ENCODE results near the gene DNAJC28. TPM values are rescaled to one million over a fixed set of nuclear protein-coding genes. Genes with fewer than 3 reads are reported as not detected.
A peak's percentile ranks its signal among the peaks of the same experiment; 100 is the strongest.

Gene DNAJC28
- polyA plus RNA-seq, 1 experiment, result 1.9 TPM

GRCh38 chr21:33496345-33496744, 4.8 kb upstream of the DNAJC28 start:
- no peak for DNase-seq (ENCODE audit: low read depth, low spot score)
- H3K27ac ChIP-seq (ENCODE audit: low read depth, low read length), result no peak overlapping the region
- CTCF ChIA-PET, result no interaction called here
- no peaks in the 10 kb centered on the region; the same call in 1 of the 2 replicates for H3K9me3 ChIP-seq (ENCODE audit: control insufficient read depth, insufficient read depth, low read length)
- POLR2A ChIA-PET, result no interaction called here
- no peak for TF ChIP-seq CTCF (IDR thresholded peaks at IDR 0.05; ENCODE audit: low read depth, low read length)
- H3K4me3 ChIP-seq (ENCODE audit: low read depth, low read length), result no peak overlapping the region
- H3K27me3 ChIP-seq (ENCODE audit: control insufficient read depth, insufficient read depth, low read length), result peaks cover 8% of the 10 kb centered on the region

- Histone ChIP-seq H3K9me3 (ENCODE audit: control insufficient read depth, insufficient read depth, low read length) (no peaks in the 10 kb centered on the region; the same call in 1 of the 2 replicates), H3K27ac (ENCODE audit: low read depth, low read length) (no peak overlapping the region), H3K27me3 (ENCODE audit: control insufficient read depth, insufficient read depth, low read length) (peaks cover 8% of the 10 kb centered on the region), H3K4me3 (ENCODE audit: low read depth, low read length) (no peak overlapping the region)
- CTCF ChIA-PET, result interaction anchor here (0.6 to 1.2 kb wide), 2 partner anchors 16 to 50 kb away, joined by 3 read pairs; partner anchors contain the start of gene TMEM50B
- DNase-seq (ENCODE audit: low read depth, low spot score), result no peak
- POLR2A ChIA-PET, result no interaction called here
- TF ChIP-seq CTCF (IDR thresholded peaks at IDR 0.05; ENCODE audit: low read depth, low read length), result no peak
These were observed 4.2 kb upstream of the DNAJC28 start for GRCh38 chr21:33495743-33496142.

GRCh38 chr21:33493756-33494155, 2.2 kb upstream of the DNAJC28 start:
- no peaks in the 10 kb centered on the region; the same call in 1 of the 2 replicates for H3K9me3 ChIP-seq (ENCODE audit: control insufficient read depth, insufficient read depth, low read length)
- no peak for DNase-seq (ENCODE audit: low read depth, low spot score)
- no peak overlapping the region for H3K4me3 ChIP-seq (ENCODE audit: low read depth, low read length)
- no peak for TF ChIP-seq CTCF (IDR thresholded peaks at IDR 0.05; ENCODE audit: low read depth, low read length)
- ChIA-PET POLR2A (interaction anchor here (0.6 kb wide), 1 partner anchor 40 kb away, joined by 8 read pairs; no protein-coding TSS in a partner anchor), CTCF (no interaction called here)
- H3K27me3 ChIP-seq (ENCODE audit: control insufficient read depth, insufficient read depth, low read length), result peaks cover 8% of the 10 kb centered on the region
- no peak overlapping the region for H3K27ac ChIP-seq (ENCODE audit: low read depth, low read length)

- Histone ChIP-seq H3K4me3 (ENCODE audit: low read depth, low read length) (no peak overlapping the region), H3K27ac (ENCODE audit: low read depth, low read length) (no peak overlapping the region), H3K27me3 (ENCODE audit: control insufficient read depth, insufficient read depth, low read length) (peaks cover 8% of the 10 kb centered on the region), H3K9me3 (ENCODE audit: control insufficient read depth, insufficient read depth, low read length) (no peaks in the 10 kb centered on the region; the same call in 1 of the 2 replicates)
- ChIA-PET CTCF (no interaction called here), POLR2A (interaction anchor here (0.6 kb wide), 1 partner anchor 13 kb away, joined by 3 read pairs; the partner anchor contains the start of gene TMEM50B)
- TF ChIP-seq CTCF (IDR thresholded peaks at IDR 0.05; ENCODE audit: low read depth, low read length), result no peak
- DNase-seq (ENCODE audit: low read depth, low spot score), result no peak
These were observed 1.1 kb upstream of the DNAJC28 start for GRCh38 chr21:33492571-33492970.

- TF ChIP-seq CTCF (IDR thresholded peaks at IDR 0.05; ENCODE audit: low read depth, low read length), result no peak
- Histone ChIP-seq H3K4me3 (ENCODE audit: low read depth, low read length) (peak overlapping the region; percentile 96), H3K27me3 (ENCODE audit: control insufficient read depth, insufficient read depth, low read length) (peaks cover 2% of the 10 kb centered on the region), H3K27ac (ENCODE audit: low read depth, low read length) (no peak overlapping the region), H3K9me3 (ENCODE audit: control insufficient read depth, insufficient read depth, low read length) (no peaks in the 10 kb centered on the region; the same call in 1 of the 2 replicates)
- ChIA-PET POLR2A (interaction anchor here (1.2 to 1.6 kb wide), 2 partner anchors 11 to 98 kb away, joined by 4 to 64 read pairs; partner anchors contain the start of genes DONSON and TMEM50B), CTCF (interaction anchor here (0.6 to 1.4 kb wide), 2 partner anchors 115 to 664 kb away, joined by 4 to 7 read pairs; no protein-coding TSS in a partner anchor)
- no peak for DNase-seq (ENCODE audit: low read depth, low spot score)
These were observed 534 bp downstream of the DNAJC28 start for GRCh38 chr21:33490991-33491372.
